Sigmoid colon (tissue), 4 donors: ENCODE measurements around the gene XPO6.

Source experiments
- CTCF ChIP-seq, 4 experiments: fragments of 450-650 bp in 3 of 4; fragments of 200-600 bp in 1 of 4; IDR thresholded peaks; one replicate each; pipeline ENCODE4 v1.5.1; 2016 to 2019; ENCODE audit warnings: antibody characterized with exemption in 4 of 4, mild to moderate bottlenecking in 3 of 4, moderate library complexity in 2 of 4
- POLR2AphosphoS5 ChIP-seq, 4 donors: sonication (generic); formaldehyde crosslinking; IDR thresholded peaks; one replicate each; pipeline ENCODE4 v1.6.1; 2017; ENCODE audit warnings: antibody characterized with exemption in 4 of 4

GRCh38 chr16:28064706-28065249 lies 147.0 kb downstream of the XPO6 start:
- no peak for TF ChIP-seq CTCF (IDR thresholded peaks at IDR 0.05)
- TF ChIP-seq POLR2AphosphoS5 (IDR thresholded peaks at IDR 0.05): no peak
